HG02840 (cell line): ENCODE measurements around the gene MYRF.

Source experiments
- ATAC-seq: cut with Tn5 transposase; IDR thresholded peaks from one replicate; pipeline ENCODE4 v1.9.1; 2021; ENCODE audit warnings: mild to moderate bottlenecking, moderate library complexity, moderate number of reproducible peaks; ENCODE audit not compliant: unreplicated experiment, low FRiP score

The MYRF gene

GRCh38 chr11:61718621-61719302, 33.7 kb upstream of the MYRF start:
- ATAC-seq: no peak

GRCh38 chr11:61719978-61720377, 32.5 kb upstream of the MYRF start:
- ATAC-seq: no peak

GRCh38 chr11:61720597-61720996, 31.8 kb upstream of the MYRF start:
- ATAC-seq: no peak

- no peak for ATAC-seq
These were observed 28.0 kb upstream of the MYRF start for GRCh38 chr11:61724437-61724836.

GRCh38 chr11:61725781-61726231, 26.6 kb upstream of the MYRF start:
- no peak for ATAC-seq

GRCh38 chr11:61726775-61727174, 25.7 kb upstream of the MYRF start:
- ATAC-seq: no peak

GRCh38 chr11:61727401-61727811, 25.0 kb upstream of the MYRF start:
- no peak for ATAC-seq

GRCh38 chr11:61728066-61728939, 24.1 kb upstream of the MYRF start:
- no peak for ATAC-seq

- no peak for ATAC-seq
These were observed 23.6 kb upstream of the MYRF start for GRCh38 chr11:61728940-61729219.

GRCh38 chr11:61730240-61730994, 22.0 kb upstream of the MYRF start:
- ATAC-seq: no peak

GRCh38 chr11:61731211-61731951, 21.1 kb upstream of the MYRF start:
- ATAC-seq: no peak

- no peak for ATAC-seq
These were observed 20.3 kb upstream of the MYRF start for GRCh38 chr11:61731952-61732675.

GRCh38 chr11:61732705-61733104, 19.7 kb upstream of the MYRF start:
- ATAC-seq: no peak

- peak; percentile 62 for ATAC-seq
These were observed 19.1 kb upstream of the MYRF start for GRCh38 chr11:61733120-61733978.

- ATAC-seq: no peak
These were observed 17.7 kb upstream of the MYRF start for GRCh38 chr11:61734767-61735166.

GRCh38 chr11:61735391-61735790, 17.0 kb upstream of the MYRF start:
- ATAC-seq: no peak

- no peak for ATAC-seq
These were observed 16.1 kb upstream of the MYRF start for GRCh38 chr11:61736310-61736709.

GRCh38 chr11:61737131-61737530, 15.3 kb upstream of the MYRF start:
- ATAC-seq: no peak
